ENCODE data around the gene CKMT2. TPM values are rescaled to one million over a fixed set of nuclear protein-coding genes. Genes with fewer than 3 reads are reported as not detected.

CKMT2 gene
- total and polyA plus RNA-seq, 2 of the 8 experiments (the other 6 are each of a cell fraction or from before 2014, with no cell fraction given), result 2.4 to 5.0 TPM

DNA sequence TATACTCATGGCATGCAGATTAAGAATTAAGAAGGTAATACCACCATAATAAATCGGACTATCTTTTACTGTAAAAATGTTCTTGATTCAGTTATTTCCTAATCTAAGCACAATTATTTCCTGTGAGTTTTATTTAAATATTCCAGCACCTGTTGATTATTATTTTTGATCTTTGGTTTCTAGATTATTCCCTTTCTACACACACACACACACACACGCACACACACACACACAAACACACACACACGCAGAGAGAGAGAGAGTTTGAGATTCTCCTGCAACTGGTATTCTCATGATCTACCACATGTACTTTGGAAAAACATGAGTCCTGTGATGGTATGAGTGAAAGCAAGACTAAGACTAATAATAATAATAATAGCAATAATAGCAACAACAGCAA lies 17.0 kb upstream of the CKMT2 start:
- no peak overlapping the region for H3K56ac ChIP-seq (replicated peaks; ENCODE audit: insufficient read length, low read depth, low read length)
- no peak overlapping the region for H3K4me3 ChIP-seq (ENCODE audit: extremely low read depth in 1 of 4, insufficient read depth in 2 of 4, low read depth in 3 of 4, low read length in 4 of 4)
- H2BK120ac ChIP-seq (replicated peaks; ENCODE audit: low read depth, low read length), result no peak overlapping the region
- no peak overlapping the region for H3K14ac ChIP-seq (ENCODE audit: insufficient read length)
- no peaks in the 10 kb centered on the region for H3K23me2 ChIP-seq (ENCODE audit: low read depth, low read length)
- no peak overlapping the region for H3K18ac ChIP-seq (ENCODE audit: extremely low read depth, low read length)
- ChIA-PET POLR2A (ENCODE audit: partially characterized antibody) (no interaction called here), CTCF (ENCODE audit: partially characterized antibody) (interaction anchor here (1.1 to 1.2 kb wide), 3 partner anchors 9 to 45 kb away, joined by 3 to 7 read pairs (median 4); no protein-coding TSS in a partner anchor)
- no peak overlapping the region for H3K23ac ChIP-seq (ENCODE audit: insufficient read length)
- no peak overlapping the region for H4K8ac ChIP-seq (ENCODE audit: extremely low read depth, insufficient read depth, low read length)
- no peaks in the 10 kb centered on the region for H3K36me3 ChIP-seq (ENCODE audit: control insufficient read depth in 2 of 4, insufficient read depth in 4 of 4, low read length in 3 of 4)
- no peaks in the 10 kb centered on the region for H3K79me1 ChIP-seq (ENCODE audit: low read depth, low read length)
- H4K20me1 ChIP-seq (replicated peaks in 1 of 2; ENCODE audit: control insufficient read depth in 1 of 2, insufficient read depth in 2 of 2, low read length in 2 of 2), result no peaks in the 10 kb centered on the region
- no peak overlapping the region for H3K27ac ChIP-seq (ENCODE audit: low read depth, low read length)
- H3K9ac ChIP-seq (replicated peaks in 1 of 4; ENCODE audit: extremely low read depth in 1 of 4, low read depth in 3 of 4, low read length in 3 of 4), result no peak overlapping the region
- H2AK5ac ChIP-seq (ENCODE audit: low read depth, low read length), result no peak overlapping the region
- TF ChIP-seq ZNF274 (IDR thresholded peaks at IDR 0.05; ENCODE audit: borderline replicate concordance, extremely low read depth, low read length), result no peak
- TF ChIP-seq POLR2A (IDR thresholded peaks at IDR 0.05; ENCODE audit: control extremely low read depth in 1 of 2, low read depth in 2 of 2, low read length in 2 of 2), result no peak
- no peak for TF ChIP-seq FOSL1 (IDR thresholded peaks at IDR 0.05; ENCODE audit: insufficient read depth, low read depth, low read length)
- no peak for TF ChIP-seq GABPA (IDR thresholded peaks at IDR 0.05; ENCODE audit: borderline replicate concordance, insufficient read depth, low read length)
- TF ChIP-seq RFX5 (IDR thresholded peaks at IDR 0.05; ENCODE audit: borderline replicate concordance, low read depth, low read length), result no peak
- no peak for TF ChIP-seq BCL11A (IDR thresholded peaks at IDR 0.05; ENCODE audit: low read depth in 2 of 2, low read length in 2 of 2)
- TF ChIP-seq CTCF (IDR thresholded peaks at IDR 0.05; ENCODE audit: control extremely low read depth in 1 of 3, insufficient read depth in 1 of 3, low read depth in 1 of 3, low read length in 3 of 3), result no peak
- DNase-seq (ENCODE audit: low read depth in 1 of 2, low spot score in 2 of 2), result no peak
- no peak overlapping the region for H4K5ac ChIP-seq (ENCODE audit: insufficient read length, low read depth, low read length)
- no peaks in the 10 kb centered on the region for H3K27me3 ChIP-seq (replicated peaks in 1 of 4; ENCODE audit: control insufficient read depth in 3 of 4, extremely low read depth in 1 of 4, insufficient read depth in 3 of 4, low read length in 3 of 4)
- no peak overlapping the region for H3K4ac ChIP-seq (replicated peaks; ENCODE audit: insufficient read length, low read depth, low read length)
- H2BK12ac ChIP-seq (ENCODE audit: low read depth, low read length), result no peak overlapping the region
- H2BK20ac ChIP-seq (ENCODE audit: low read length), result no peak overlapping the region
- H2AFZ ChIP-seq (ENCODE audit: low read length), result no peak overlapping the region
- no peak overlapping the region for H4K91ac ChIP-seq (replicated peaks; ENCODE audit: insufficient read length, low read length)
- no peak overlapping the region for H2BK15ac ChIP-seq (ENCODE audit: low read length)
- H3K4me2 ChIP-seq (ENCODE audit: insufficient read depth in 1 of 2, low read depth in 2 of 2, low read length in 2 of 2), result no peak overlapping the region
- no peak overlapping the region for H2BK5ac ChIP-seq (ENCODE audit: low read depth, low read length)
- no peaks in the 10 kb centered on the region for H3K4me1 ChIP-seq (replicated peaks in 1 of 4; ENCODE audit: control insufficient read depth in 3 of 4, insufficient read depth in 4 of 4, low read length in 3 of 4)
- FAIRE-seq, result no peak
- H3K9me3 ChIP-seq (ENCODE audit: insufficient read depth in 2 of 2, low read depth in 1 of 2, low read length in 1 of 2), result no peaks in the 10 kb centered on the region
- H3K79me2 ChIP-seq (ENCODE audit: control insufficient read depth in 1 of 2, insufficient read depth in 2 of 2, low read length in 2 of 2), result no peaks in the 10 kb centered on the region
- 71% methylated on average over 3 of the region's 3 CpGs; no CpG with 5 or more reads in 1 of the 2 experiments for WGBS, 2 experiments (ENCODE audit: extremely low coverage in 1 of 2, insufficient coverage in 1 of 2, insufficient read length in 1 of 2, insufficient replicate concordance in 2 of 2, low coverage in 1 of 2, low lambda C conversion rate in 2 of 2, missing lambda C conversion rate in 1 of 2)

Data from H1 (cell line).